K562 (cell line): ENCODE measurements around the gene RPS27. TPM values are rescaled to one million over a fixed set of nuclear protein-coding genes. Genes with fewer than 3 reads are reported as not detected.

Source experiments
- ATAC-seq: fragments of 200-7000 bp; cut with Tn5 transposase; 3 replicates; pipeline ENCODE4 v1.9.1; 2020; ENCODE audit warnings: moderate library complexity
- BruUV-seq: library from RNA; stranded (reverse); fragments of 400-500 nt; replicated peaks from 2 replicates; lab custom pipeline; 2021; lab: Mats Ljungman, UMichigan
- CTCF ChIA-PET: fragments of 300-600 bp; formaldehyde crosslinking; extraction: SDS; loops from one replicate; lab custom pipeline; 2021; ENCODE audit warnings: low intra/inter-chr PET ratio; lab: Yijun Ruan, JAX
- POLR2A ChIA-PET: fragments of 300-600, 350-650 bp; sonication (Branson Sonifier 250); formaldehyde crosslinking; extraction: SDS; loops from one replicate; lab custom pipeline; 2021; ENCODE audit warnings: antibody characterized with exemption, inconsistent platforms; lab: Yijun Ruan, JAX
- DNase-seq, 4 experiments: peaks; one replicate each; pipeline versions ENCODE4 v3.0.0 to v3.0.0-alpha.2; 2011 to 2018; ENCODE audit warnings: low spot score in 3 of 4, mixed read lengths in 3 of 4; ENCODE audit errors: extremely low read depth in 1 of 4
- FAIRE-seq: peaks from 2 replicates; lab custom pipeline; 2011; peaks lifted over from hg19 to GRCh38; lab: Jason Lieb, UNC
- H2AFZ ChIP-seq: 2 replicates; pipeline ENCODE4 v1.6.0; 2011; ENCODE audit warnings: low read depth, low read length, control low read depth, inconsistent platforms
- H3K27ac ChIP-seq: fragments of 200-600 bp; 3 replicates; pipeline ENCODE4 v1.8.0; 2011; ENCODE audit warnings: low read depth, mild to moderate bottlenecking, control low read depth, inconsistent platforms, low read length, moderate library complexity, mixed read lengths; ENCODE audit errors: extremely low read depth
- H3K27me3 ChIP-seq, 2 experiments: fragments of 300-600 bp in 1 of 2; 2 replicates in 1 of 2; 3 replicates in 1 of 2; pipeline versions ENCODE4 v1.6.0 to v1.8.0; 2011; ENCODE audit warnings: inconsistent platforms in 2 of 2, low read length in 2 of 2, mild to moderate bottlenecking in 1 of 2, mixed read lengths in 1 of 2, moderate library complexity in 1 of 2; ENCODE audit not compliant: control insufficient read depth in 2 of 2, insufficient read depth in 2 of 2
- H3K36me3 ChIP-seq: fragments of 300-600 bp; 3 replicates; pipeline ENCODE4 v1.8.0; 2011; ENCODE audit warnings: mild to moderate bottlenecking, low read length, inconsistent platforms; ENCODE audit not compliant: control insufficient read depth, insufficient read depth
- H3K4me1 ChIP-seq, 2 experiments: fragments of 200-600 bp in 1 of 2; replicated peaks in 1 of 2; 2 replicates in 1 of 2; 3 replicates in 1 of 2; pipeline versions ENCODE4 v1.5.1 to v1.8.0; 2011; ENCODE audit warnings: inconsistent platforms in 2 of 2, low read length in 2 of 2, mild to moderate bottlenecking in 1 of 2, mixed read lengths in 1 of 2, moderate library complexity in 1 of 2; ENCODE audit not compliant: control insufficient read depth in 2 of 2, insufficient read depth in 2 of 2
- H3K4me2 ChIP-seq: 2 replicates; pipeline ENCODE4 v1.6.1; 2011; ENCODE audit warnings: low read length, control low read depth, inconsistent platforms, mixed read lengths; ENCODE audit not compliant: insufficient read depth
- H3K4me3 ChIP-seq: fragments of 200-600 bp; sonication (generic), shearing (Covaris generic); 2 replicates; pipeline ENCODE4 v1.5.1; 2016; ENCODE audit warnings: control low read depth, inconsistent platforms
- H3K79me2 ChIP-seq: fragments of 200-600 bp; 3 replicates; pipeline ENCODE4 v1.8.0; 2011; ENCODE audit warnings: low read length, inconsistent platforms; ENCODE audit not compliant: control insufficient read depth, insufficient read depth
- H3K9ac ChIP-seq, 2 experiments: 2 replicates each; pipeline versions ENCODE4 v1.6.0 to v1.6.1; 2011; ENCODE audit warnings: low read depth in 2 of 2, low read length in 2 of 2, control low read depth in 1 of 2, inconsistent platforms in 1 of 2, mild to moderate bottlenecking in 1 of 2, mixed read lengths in 1 of 2; ENCODE audit not compliant: insufficient read depth in 1 of 2
- H3K9me1 ChIP-seq: one replicate; pipeline ENCODE4 v1.6.0; 2011; ENCODE audit warnings: inconsistent platforms, mild to moderate bottlenecking, low read length, moderate library complexity; ENCODE audit not compliant: control insufficient read depth, insufficient read depth
- H3K9me3 ChIP-seq: replicated peaks from 2 replicates; pipeline ENCODE4 v1.5.1; 2011; ENCODE audit warnings: low read depth, low read length, inconsistent platforms; ENCODE audit not compliant: control insufficient read depth, insufficient read depth
- H4K20me1 ChIP-seq: replicated peaks from 2 replicates; pipeline ENCODE4 v1.6.1; 2011; ENCODE audit warnings: low read length, inconsistent platforms, mixed read lengths; ENCODE audit not compliant: control insufficient read depth, insufficient read depth
- HNRNPH1 ChIP-seq: fragments of 200-400 bp; formaldehyde crosslinking; optimal IDR thresholded peaks from 2 replicates; pipeline ENCODE3; 2017; ENCODE audit warnings: low read depth, mild to moderate bottlenecking, low read length, moderate library complexity
- POLR2G ChIP-seq: fragments of 200-400 bp; formaldehyde crosslinking; IDR thresholded peaks from 2 replicates; pipeline ENCODE4 v1.6.1; 2017; ENCODE audit warnings: low read depth, mild to moderate bottlenecking, antibody characterized with exemption, low read length, moderate library complexity
- SUPT5H ChIP-seq: fragments of 450-650 bp; IDR thresholded peaks from 2 replicates; pipeline ENCODE4 v1.6.1; 2016
- WGBS: fragments of 100-300 bp; shearing (Covaris generic); methylation state at CpG from one replicate; pipeline ENCODE4 v1.1.6; 2016; ENCODE audit warnings: low coverage, mixed read lengths; ENCODE audit not compliant: insufficient coverage; ENCODE audit errors: missing lambda C conversion rate; 5-methylcytosine and 5-hydroxymethylcytosine counted together
- in situ Hi-C: fragments of 300-500 bp; cut with MboI; formaldehyde crosslinking; loops from 4 replicates; pipeline ENCODE4 v1.15.0; 2018; ENCODE audit warnings: inconsistent platforms, mixed read lengths
- intact Hi-C: fragments of 100-400 bp; cut with micrococcal nuclease; formaldehyde crosslinking; loops from 2 replicates; pipeline ENCODE4 v1.14.2; 2022
- polyA plus RNA-seq, 8 experiments: library from polyadenylated mRNA; depleted of rRNA in 4 of 8; stranded (reverse) in 5 of 8; unstranded in 3 of 8; fragments of >200 nt; fragmentation: Nextera tagmentation in 2 of 8; fragmentation: Illumina TruSeq in 1 of 8; extraction: Ambion mirVana in 2 of 8; extraction: Trizol in 1 of 8; gene quantifications; 2 replicates each; pipeline versions ENCODE4 v1.2.1 to v1.2.3, GENCODE V29; 2011 to 2014; ENCODE audit warnings: inconsistent platforms in 1 of 8, missing spikeins in 1 of 8
- total RNA-seq, 7 experiments: library from RNA; depleted of rRNA in 6 of 7; stranded (reverse); fragments of >200 nt in 6 of 7; fragmentation: Illumina TruSeq in 2 of 7; extraction: Trizol in 2 of 7; gene quantifications; 2 replicates each; pipeline versions ENCODE4 v1.2.1 to v1.2.3, GENCODE V29; 2011 to 2021; ENCODE audit warnings: low replicate concordance in 1 of 7

Gene RPS27
- total and polyA plus RNA-seq, 9 of the 15 experiments (the other 6 are each of a cell fraction or from before 2014, with no cell fraction given), result 2,091 to 9,377 (median 6,706) TPM

- H3K9ac ChIP-seq, result no peak overlapping the region
- no peak overlapping the region for H2AFZ ChIP-seq
- BruUV-seq, result TSS peak; percentile 7
- ATAC-seq (no peak), FAIRE-seq (no peak), DNase-seq (no peak)
- CTCF ChIA-PET, result no interaction called here
- intact Hi-C loops (no loop called here), in situ Hi-C loops (no loop called here)
- no peaks in the 10 kb centered on the region for H3K27me3 ChIP-seq
- no peak overlapping the region for H3K4me3 ChIP-seq
- no peak overlapping the region for H3K4me2 ChIP-seq
- no peaks in the 10 kb centered on the region for H3K9me1 ChIP-seq
- no peak for TF ChIP-seq HNRNPH1
- peak; percentile 37; the same call in 1 of the 2 replicates for TF ChIP-seq POLR2G
- TF ChIP-seq SUPT5H, result 0 out of 2 replicates have a peak, but pooled peaks have one; percentile 26
- POLR2A ChIA-PET, result interaction anchor here (5.5 kb wide), 1 partner anchor 15 kb away, joined by 39 read pairs; the partner anchor contains the start of gene CRTC2
- H3K36me3 ChIP-seq, result peaks cover 68% of the 10 kb centered on the region
- no peak overlapping the region; the same call in 2 of the 3 replicates for H3K27ac ChIP-seq
- peaks cover 12 to 32% of the 10 kb centered on the region in 2 experiments; a peak in 4 of 5 replicates for H3K4me1 ChIP-seq
- H3K79me2 ChIP-seq, result peaks cover 29% of the 10 kb centered on the region
- H4K20me1 ChIP-seq, result no peaks in the 10 kb centered on the region
- WGBS, result 92% methylated on average over 9 of the region's 11 CpGs
- no peaks in the 10 kb centered on the region for H3K9me3 ChIP-seq
Measured at GRCh38 chr1:153942766-153943549, 47.6 kb upstream of the RPS27 start.
